Measurements from ENCODE around the gene POLR3B.
"Not testable (repeated sequence)": the region's sequence is repeated elsewhere in the genome, so short reads cannot be mapped to it uniquely, and the experiment has no call there.

Gene POLR3B

DNA sequence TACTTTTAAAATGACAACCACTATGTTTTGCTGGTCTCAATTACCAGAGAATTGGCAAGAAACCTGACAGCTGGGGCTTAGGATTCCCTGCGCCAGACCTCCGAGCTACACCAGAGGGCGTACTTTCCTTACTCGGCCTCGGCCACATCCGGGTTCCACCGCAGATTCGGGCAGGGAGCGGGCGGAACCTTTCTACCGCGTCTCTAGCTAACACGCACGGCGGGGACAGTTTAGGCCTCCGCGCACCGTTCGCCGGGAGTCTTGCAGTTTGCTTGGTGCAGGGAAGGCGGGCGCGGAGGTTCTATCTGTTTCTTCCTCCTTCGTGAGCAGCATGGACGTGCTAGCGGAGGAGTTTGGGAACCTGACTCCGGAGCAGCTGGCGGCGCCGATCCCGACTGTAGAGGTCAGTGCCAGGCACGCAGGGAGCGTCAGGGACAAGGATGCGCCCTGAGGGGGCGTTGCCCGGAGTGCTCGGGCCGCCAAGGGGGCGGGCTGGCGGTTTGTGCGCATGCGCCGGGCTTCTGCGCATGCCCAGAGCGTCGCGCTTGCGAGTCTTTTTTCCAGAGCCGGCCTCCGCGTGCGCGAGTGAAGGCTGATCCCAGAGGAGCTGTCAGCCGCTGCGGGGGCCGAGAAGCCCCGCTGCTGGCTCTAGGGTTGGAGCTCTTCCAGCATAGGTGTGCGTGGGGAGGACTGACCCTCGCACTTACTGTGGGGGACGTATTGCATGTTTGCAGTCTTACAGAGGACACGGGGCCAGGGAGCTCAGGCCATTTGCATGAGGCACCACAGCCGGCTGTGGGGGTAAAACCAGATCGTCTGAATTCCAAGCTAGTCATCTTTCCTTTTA is at the start of gene POLR3B:
Gene POLR3B, plus strand, starts transcription at position 200 of the 847 bp plus-strand sequence. Its CDS starts 132 bp downstream, at position 332.
- peak within 1 kb of the TSS; percentile 94 for H3K27ac Mint-ChIP-seq
- peaks cover 9% of the 10 kb centered on the region for H3K27me3 Mint-ChIP-seq
- H3K4me3 Mint-ChIP-seq, result peak within 1 kb of the TSS; percentile 91
- H3K4me1 Mint-ChIP-seq (ENCODE audit: low read depth), result peaks cover 16% of the 10 kb centered on the region
- H3K36me3 Mint-ChIP-seq (ENCODE audit: low read depth), result no peaks in the 10 kb centered on the region
- H3K9me3 Mint-ChIP-seq, result no peaks in the 10 kb centered on the region
- intact Hi-C loops (cut with micrococcal nuclease), result loop anchor here (2.0 to 5.0 kb wide), 4 partner anchors 55 to 735 kb away; partner anchors contain the start of genes CRY1, RIC8B and TCP11L2

DNA sequence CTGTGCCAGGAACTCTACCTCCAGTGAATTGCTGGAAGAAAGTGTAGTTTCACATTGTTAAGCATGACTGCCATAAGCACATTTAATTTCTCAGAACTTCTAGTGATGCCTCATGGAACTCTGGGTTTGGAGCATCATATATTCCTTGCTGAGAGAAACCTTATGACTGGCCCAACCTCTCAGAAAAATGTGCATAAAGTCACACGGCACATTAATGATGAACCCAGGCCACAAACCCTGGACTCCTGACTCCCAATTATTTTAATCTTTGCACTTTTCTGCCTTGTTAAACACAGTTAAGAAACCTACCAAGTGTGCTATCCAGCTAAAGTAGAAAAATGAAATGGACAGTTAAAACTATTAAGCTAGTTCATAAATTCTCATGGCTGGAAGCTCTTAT is 49.4 kb upstream of the POLR3B start:
- no peak overlapping the region for H3K4me3 Mint-ChIP-seq
- intact Hi-C loops (cut with micrococcal nuclease), result no loop called here
- H3K27me3 Mint-ChIP-seq, result no peaks in the 10 kb centered on the region
- H3K27ac Mint-ChIP-seq, result no peak overlapping the region
- H3K36me3 Mint-ChIP-seq (ENCODE audit: low read depth), result peaks cover 2% of the 10 kb centered on the region
- H3K4me1 Mint-ChIP-seq (ENCODE audit: low read depth), result peaks cover 74% of the 10 kb centered on the region
- H3K9me3 Mint-ChIP-seq, result no peaks in the 10 kb centered on the region

DNA sequence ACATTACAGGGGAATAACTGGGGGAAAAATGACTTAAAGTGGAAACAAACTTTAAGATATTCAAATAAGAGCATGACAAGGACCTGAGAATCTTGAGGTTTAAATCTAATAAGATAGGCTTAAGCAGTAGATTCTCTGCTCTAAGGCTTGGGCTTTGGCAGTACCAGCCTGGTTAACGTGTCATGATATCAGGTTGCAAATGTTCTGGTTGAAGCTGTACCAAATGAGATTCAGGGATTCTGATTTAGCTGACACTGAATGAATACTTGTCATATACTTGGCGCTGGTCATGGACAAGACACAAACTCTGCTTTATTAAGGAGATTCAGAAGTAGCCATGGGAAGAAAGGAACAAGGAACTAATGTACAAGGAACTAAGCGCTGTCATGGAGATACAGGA is 48.9 kb upstream of the POLR3B start:
- Mint-ChIP-seq H3K4me1 (ENCODE audit: low read depth) (peaks cover 69% of the 10 kb centered on the region), H3K27ac (no peak overlapping the region), H3K27me3 (no peaks in the 10 kb centered on the region), H3K36me3 (ENCODE audit: low read depth) (no peaks in the 10 kb centered on the region), H3K4me3 (no peak overlapping the region), H3K9me3 (no peaks in the 10 kb centered on the region)
- intact Hi-C loops (cut with micrococcal nuclease), result no loop called here

DNA sequence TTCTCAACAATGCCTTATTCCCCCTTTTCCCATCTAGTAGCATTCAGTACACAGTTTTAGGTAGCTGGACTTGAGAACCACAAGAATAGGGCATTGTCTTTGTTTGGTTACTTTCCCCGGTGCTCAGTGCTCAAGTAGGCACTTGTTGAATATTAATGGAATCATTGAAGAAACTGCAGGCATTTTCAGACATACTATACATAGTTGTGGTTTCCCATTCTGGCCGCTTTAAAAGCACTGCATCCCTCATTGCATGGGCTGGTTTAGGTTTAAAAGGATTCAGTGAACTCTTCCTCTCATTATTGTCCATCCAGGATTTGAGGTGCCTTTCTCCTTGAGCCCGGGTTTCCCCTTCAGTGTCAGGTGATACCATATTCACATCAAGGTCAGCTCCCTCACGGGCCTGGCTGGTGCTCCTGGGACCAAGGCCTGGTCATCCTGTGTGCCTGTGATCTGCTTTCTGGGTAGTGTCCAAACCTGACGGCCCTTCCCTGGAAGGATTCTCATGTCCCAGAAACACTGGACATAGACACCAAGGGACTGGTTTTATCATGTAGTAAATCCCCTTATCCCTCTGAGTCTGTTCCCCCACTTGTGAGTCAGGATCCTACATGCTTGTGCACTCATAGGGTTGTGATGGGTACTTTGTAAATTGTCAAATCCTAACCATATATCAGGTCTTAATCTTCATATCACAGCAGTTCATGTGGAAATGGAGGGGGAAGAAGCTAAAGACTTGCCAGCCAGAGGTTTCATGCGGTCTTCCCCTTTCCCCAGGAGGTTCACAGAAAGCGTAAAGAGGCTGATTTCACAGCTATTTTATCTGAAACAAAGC is 47.7 kb upstream of the POLR3B start:
- peaks cover 9% of the 10 kb centered on the region for H3K36me3 Mint-ChIP-seq (ENCODE audit: low read depth)
- H3K9me3 Mint-ChIP-seq, result no peaks in the 10 kb centered on the region
- peak overlapping the region; percentile 17 for H3K27ac Mint-ChIP-seq
- intact Hi-C loops (cut with micrococcal nuclease), result no loop called here
- peaks cover 57% of the 10 kb centered on the region for H3K4me1 Mint-ChIP-seq (ENCODE audit: low read depth)
- no peak overlapping the region for H3K4me3 Mint-ChIP-seq
- no peaks in the 10 kb centered on the region for H3K27me3 Mint-ChIP-seq

DNA sequence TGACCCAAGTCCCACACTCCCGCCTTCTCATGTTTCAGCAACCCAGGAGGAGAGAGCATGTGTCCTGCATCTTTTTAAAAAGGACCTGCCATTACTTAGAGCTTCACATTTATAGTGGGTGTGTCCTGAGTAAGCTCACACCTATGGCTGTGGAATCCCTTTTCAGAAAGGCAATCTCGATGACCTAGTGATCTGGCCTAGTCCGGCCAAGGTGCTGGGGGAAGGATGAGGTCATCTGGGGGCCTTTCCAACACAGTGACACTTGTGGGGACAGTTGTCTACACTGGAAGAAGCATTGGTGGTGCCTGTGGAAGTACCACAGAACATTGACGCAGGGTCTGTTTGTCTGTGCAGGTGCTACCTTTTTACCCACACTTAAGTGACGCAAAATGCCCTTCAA is 46.9 kb upstream of the POLR3B start:
- H3K4me1 Mint-ChIP-seq (ENCODE audit: low read depth), result peaks cover 49% of the 10 kb centered on the region
- intact Hi-C loops (cut with micrococcal nuclease), result no loop called here
- H3K36me3 Mint-ChIP-seq (ENCODE audit: low read depth), result peaks cover 17% of the 10 kb centered on the region
- no peak overlapping the region for H3K4me3 Mint-ChIP-seq
- peak overlapping the region; percentile 17 for H3K27ac Mint-ChIP-seq
- H3K9me3 Mint-ChIP-seq, result no peaks in the 10 kb centered on the region
- no peaks in the 10 kb centered on the region for H3K27me3 Mint-ChIP-seq

DNA sequence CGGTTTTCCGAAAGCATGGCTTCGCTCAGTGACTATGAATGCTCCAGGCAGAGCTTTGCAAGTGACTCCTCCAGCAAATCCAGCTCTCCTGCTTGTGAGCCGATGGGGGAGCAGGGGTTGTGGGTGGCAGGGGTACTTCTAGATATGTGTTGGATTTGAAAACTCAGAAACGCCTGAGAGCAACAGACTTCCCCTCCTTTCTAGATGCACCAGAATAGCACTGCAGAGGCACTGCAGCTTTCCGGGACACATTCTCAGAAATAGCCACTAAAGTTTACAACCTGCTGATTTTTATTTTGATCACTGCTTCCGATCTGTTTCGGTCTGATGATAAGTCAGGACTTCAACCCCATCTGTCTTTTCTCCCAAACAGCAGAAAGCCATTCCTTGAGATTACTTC is 46.4 kb upstream of the POLR3B start:
- intact Hi-C loops (cut with micrococcal nuclease), result no loop called here
- H3K27me3 Mint-ChIP-seq, result no peaks in the 10 kb centered on the region
- no peaks in the 10 kb centered on the region for H3K9me3 Mint-ChIP-seq
- peaks cover 22% of the 10 kb centered on the region for H3K36me3 Mint-ChIP-seq (ENCODE audit: low read depth)
- peaks cover 45% of the 10 kb centered on the region for H3K4me1 Mint-ChIP-seq (ENCODE audit: low read depth)
- peak overlapping the region; percentile 17 for H3K27ac Mint-ChIP-seq
- H3K4me3 Mint-ChIP-seq, result no peak overlapping the region

DNA sequence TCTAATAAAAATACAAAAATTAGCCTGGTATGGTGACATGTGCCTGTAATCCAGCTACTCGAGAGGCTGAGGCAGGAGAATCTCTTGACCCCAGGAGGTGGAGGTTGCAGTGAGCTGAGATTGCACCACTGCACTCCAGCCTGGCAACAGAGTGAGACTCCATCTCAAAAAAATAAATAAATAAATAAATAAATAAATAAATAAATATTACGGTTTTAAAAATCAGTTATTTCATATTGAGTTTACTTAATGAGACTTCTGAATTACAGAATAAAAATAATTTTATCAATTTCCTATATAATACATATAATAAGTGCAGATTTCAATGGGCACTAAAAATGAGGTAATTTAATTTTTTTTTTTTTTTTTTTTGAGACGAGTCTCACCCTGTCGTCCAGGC is 44.1 kb upstream of the POLR3B start:
- H3K4me3 Mint-ChIP-seq; H3K27ac Mint-ChIP-seq; intact Hi-C loops (cut with micrococcal nuclease); H3K9me3 Mint-ChIP-seq; H3K27me3 Mint-ChIP-seq: not testable (repeated sequence)
- Mint-ChIP-seq H3K36me3 (ENCODE audit: low read depth) (peaks cover 39% of the 10 kb centered on the region), H3K4me1 (ENCODE audit: low read depth) (peaks cover 44% of the 10 kb centered on the region)

DNA sequence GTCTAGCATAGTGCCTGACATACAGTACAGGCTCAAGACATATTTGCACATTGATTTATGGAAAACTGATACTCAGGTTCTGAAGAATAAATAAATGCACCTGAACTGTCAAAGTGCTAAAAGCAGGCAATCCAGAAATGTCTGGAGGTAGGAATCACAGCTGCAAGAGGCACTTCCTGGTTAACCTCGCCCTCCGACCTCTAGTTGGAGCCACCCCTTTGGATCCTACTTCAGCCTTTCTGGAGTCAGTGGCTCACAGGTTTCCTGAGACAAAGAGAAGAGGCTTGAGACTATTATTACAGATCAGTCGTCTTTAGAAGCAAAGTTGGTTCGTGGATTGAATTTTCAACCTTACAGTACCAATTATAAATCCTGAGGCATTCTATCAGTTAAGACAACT is 42.0 kb upstream of the POLR3B start:
- Mint-ChIP-seq H3K4me3 (no peak overlapping the region), H3K36me3 (ENCODE audit: low read depth) (peaks cover 60% of the 10 kb centered on the region), H3K4me1 (ENCODE audit: low read depth) (peaks cover 23% of the 10 kb centered on the region), H3K27me3 (no peaks in the 10 kb centered on the region), H3K27ac (no peak overlapping the region), H3K9me3 (no peaks in the 10 kb centered on the region)
- intact Hi-C loops (cut with micrococcal nuclease), result no loop called here

DNA sequence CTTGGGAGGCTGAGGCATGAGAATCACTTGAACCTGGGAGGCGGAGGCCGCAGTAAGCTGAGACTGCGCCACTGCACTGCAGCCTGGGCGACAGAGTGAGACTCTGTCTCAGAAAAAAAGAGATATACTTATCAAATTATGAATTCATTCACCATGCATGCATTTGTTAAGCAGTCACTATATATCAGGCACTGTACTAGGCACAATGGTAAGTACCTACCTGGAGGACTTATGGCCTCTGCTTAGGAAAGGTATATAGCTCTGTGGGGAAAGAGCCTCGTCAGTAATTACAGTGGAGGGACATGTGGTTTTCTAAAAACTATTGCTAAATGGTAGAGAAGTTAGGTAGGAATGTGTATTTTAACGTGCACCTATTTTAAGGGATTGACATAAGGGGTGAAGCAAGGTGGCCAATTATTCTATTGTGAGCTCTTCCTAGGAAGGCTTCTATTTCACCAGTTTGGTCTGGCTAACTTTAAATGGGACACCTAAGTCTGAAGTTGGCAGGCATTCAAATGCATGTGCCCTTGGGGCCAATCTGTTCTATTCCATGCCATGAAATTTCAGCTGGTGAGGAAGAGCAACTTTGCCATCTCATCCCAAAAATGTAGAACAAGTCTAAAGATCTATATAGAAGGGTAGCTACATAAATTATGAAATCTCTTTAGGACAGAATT is 40.0 kb upstream of the POLR3B start:
- intact Hi-C loops (cut with micrococcal nuclease), result no loop called here

DNA sequence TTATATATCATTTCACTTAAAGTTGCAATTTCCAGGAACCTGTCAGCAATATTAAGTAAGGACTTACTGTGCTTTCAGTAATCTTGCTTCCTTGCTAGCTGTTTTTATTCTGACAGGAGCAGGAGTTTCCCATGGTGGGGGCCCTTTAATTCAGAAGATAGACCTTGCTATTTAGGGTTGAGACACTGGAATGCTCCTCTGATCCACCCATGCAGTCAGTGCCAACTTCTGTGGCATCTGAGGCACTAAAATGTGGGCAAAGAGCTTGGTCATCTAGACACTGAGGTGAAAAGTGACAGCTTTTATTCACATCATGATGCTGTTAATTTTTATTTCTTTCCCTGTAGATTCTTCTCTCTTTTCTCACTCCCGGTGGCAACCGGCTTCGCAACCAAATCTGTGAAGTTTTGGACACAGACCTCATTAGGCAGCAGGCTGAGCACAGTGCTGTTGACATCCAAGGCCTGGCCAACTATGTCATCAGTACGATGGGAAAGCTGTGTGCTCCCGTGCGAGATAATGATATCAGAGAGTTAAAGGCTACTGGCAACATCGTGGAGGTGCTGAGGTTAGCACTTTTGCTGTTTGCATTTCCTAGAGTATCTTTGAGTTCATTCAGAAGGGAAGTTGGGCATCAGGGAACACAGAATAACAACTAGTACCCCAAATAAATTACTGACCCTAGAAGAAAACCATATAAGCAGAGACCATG is 36.3 kb upstream of the POLR3B start:
- Mint-ChIP-seq H3K4me1 (ENCODE audit: low read depth) (peaks cover 2% of the 10 kb centered on the region), H3K9me3 (no peaks in the 10 kb centered on the region), H3K4me3 (no peak overlapping the region), H3K27me3 (no peaks in the 10 kb centered on the region), H3K36me3 (ENCODE audit: low read depth) (peaks cover 86% of the 10 kb centered on the region), H3K27ac (no peak overlapping the region)
- intact Hi-C loops (cut with micrococcal nuclease), result no loop called here

More for the DNA sequence above, 40.0 kb upstream of the POLR3B start:
- Mint-ChIP-seq H3K4me1 (ENCODE audit: low read depth) (peaks cover 6% of the 10 kb centered on the region), H3K27ac (no peak overlapping the region), H3K9me3 (no peaks in the 10 kb centered on the region), H3K27me3 (no peaks in the 10 kb centered on the region), H3K36me3 (ENCODE audit: low read depth) (peaks cover 80% of the 10 kb centered on the region), H3K4me3 (no peak overlapping the region)

DNA sequence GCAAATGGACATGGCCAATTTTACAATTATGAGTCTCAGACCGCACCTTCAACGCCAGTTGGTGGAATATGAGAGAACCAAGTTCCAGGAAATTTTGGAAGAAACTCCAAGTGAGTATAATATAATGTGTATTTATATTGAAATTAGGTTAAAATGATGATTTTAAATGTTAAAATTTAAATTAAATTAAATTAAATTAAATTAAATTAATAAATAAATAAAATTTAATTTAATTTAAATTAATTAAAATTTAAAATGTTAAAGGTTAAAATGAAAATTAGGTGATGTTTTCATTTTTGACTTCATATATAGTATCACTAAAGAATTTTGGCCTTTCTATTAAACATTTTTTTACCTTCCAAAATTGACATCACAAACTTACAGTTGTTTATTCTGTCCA is 34.0 kb upstream of the POLR3B start:
- H3K36me3 Mint-ChIP-seq (ENCODE audit: low read depth), result peaks cover 79% of the 10 kb centered on the region
- H3K27ac Mint-ChIP-seq, result no peak overlapping the region
- H3K9me3 Mint-ChIP-seq, result no peaks in the 10 kb centered on the region
- no peaks in the 10 kb centered on the region for H3K27me3 Mint-ChIP-seq
- no peak overlapping the region for H3K4me3 Mint-ChIP-seq
- intact Hi-C loops (cut with micrococcal nuclease), result no loop called here
- H3K4me1 Mint-ChIP-seq (ENCODE audit: low read depth), result peaks cover 3% of the 10 kb centered on the region

DNA sequence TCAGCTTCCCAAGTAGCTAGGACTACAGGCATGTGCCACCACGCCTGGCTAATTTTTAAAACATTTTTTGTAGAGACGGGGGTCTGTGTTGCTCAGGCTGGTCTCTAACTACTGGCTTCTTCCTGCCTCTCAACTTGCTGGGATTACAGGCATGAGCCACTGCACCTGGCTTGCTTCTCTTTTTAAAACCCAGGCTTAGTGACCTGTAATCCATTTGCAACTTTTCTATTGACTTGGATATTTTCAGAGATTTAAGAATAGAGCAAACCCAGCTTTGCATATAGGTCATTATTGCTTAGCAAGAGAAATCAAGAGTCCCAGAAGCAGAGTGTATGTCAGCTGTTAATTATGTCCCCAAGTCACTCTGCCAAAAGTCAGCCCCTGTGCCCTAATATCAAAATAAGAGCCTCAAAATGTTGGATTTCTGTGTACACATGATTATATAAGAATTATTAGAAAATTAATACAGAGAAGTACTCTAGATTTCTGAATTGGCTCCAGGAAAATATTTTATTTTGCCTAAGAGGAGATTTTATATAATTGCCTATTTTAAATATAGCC is 30.2 kb upstream of the POLR3B start:
- Mint-ChIP-seq H3K27me3 (no peaks in the 10 kb centered on the region), H3K27ac (no peak overlapping the region), H3K4me3 (no peak overlapping the region), H3K36me3 (ENCODE audit: low read depth) (peaks cover 63% of the 10 kb centered on the region), H3K4me1 (ENCODE audit: low read depth) (peaks cover 12% of the 10 kb centered on the region), H3K9me3 (no peaks in the 10 kb centered on the region)
- intact Hi-C loops (cut with micrococcal nuclease), result no loop called here

DNA sequence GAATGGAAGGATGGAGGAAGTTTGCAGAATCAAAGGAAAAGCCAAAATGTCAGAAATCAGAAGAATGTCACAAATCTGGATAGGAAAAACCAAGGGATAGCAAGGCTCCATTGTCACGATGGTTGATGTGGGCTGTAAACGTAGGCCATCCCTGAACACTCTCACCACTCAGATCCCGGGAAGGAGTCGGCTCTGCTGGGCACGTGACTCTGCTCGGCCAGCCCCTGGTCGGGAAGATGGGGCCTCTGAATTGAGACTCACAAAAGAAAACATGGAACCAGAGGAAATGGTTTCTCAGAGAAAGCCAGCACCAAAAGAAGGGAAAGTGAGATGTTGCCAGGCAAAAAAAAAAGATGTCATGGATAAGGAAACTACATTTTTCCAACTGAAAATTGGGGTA is 28.8 kb upstream of the POLR3B start:
- intact Hi-C loops (cut with micrococcal nuclease), result no loop called here
- Mint-ChIP-seq H3K9me3 (no peaks in the 10 kb centered on the region), H3K27me3 (no peaks in the 10 kb centered on the region), H3K4me3 (no peak overlapping the region), H3K27ac (no peak overlapping the region), H3K36me3 (ENCODE audit: low read depth) (peaks cover 63% of the 10 kb centered on the region), H3K4me1 (ENCODE audit: low read depth) (peaks cover 14% of the 10 kb centered on the region)
